Cardiac muscle cell (in vitro differentiated cells and primary cell): ENCODE measurements around the gene LILRB1. TPM values are rescaled to one million over a fixed set of nuclear protein-coding genes. Genes with fewer than 3 reads are reported as not detected.
"Not testable (repeated sequence)": the region's sequence is repeated elsewhere in the genome, so short reads cannot be mapped to it uniquely, and the experiment has no call there.

Source experiments
- DNase-seq, 2 donors: peaks; one replicate each; pipeline versions ENCODE4 v3.0.0 to v3.0.0-alpha.2; 2010 to 2017; ENCODE audit warnings: low read depth in 1 of 2, low spot score in 1 of 2
- H3K27ac ChIP-seq: fragments of 200-600 bp; sonication (generic); 2 replicates; pipeline ENCODE4 v1.5.1; 2016
- H3K27me3 ChIP-seq: fragments of 200-600 bp; sonication (generic); 2 replicates; pipeline ENCODE4 v1.6.0; 2016; ENCODE audit warnings: control low read depth
- H3K36me3 ChIP-seq: fragments of 200-600 bp; sonication (generic); 2 replicates; pipeline ENCODE4 v1.5.1; 2016; ENCODE audit warnings: control low read depth
- H3K4me1 ChIP-seq: fragments of 200-600 bp; sonication (generic); 2 replicates; pipeline ENCODE4 v1.8.1; 2017; ENCODE audit warnings: low read depth, mild to moderate bottlenecking, mixed run types
- H3K4me3 ChIP-seq: fragments of 200-600 bp; sonication (generic); 2 replicates; pipeline ENCODE4 v1.5.1; 2016; ENCODE audit warnings: mild to moderate bottlenecking
- H3K9me3 ChIP-seq: fragments of 200-600 bp; sonication (generic); 2 replicates; pipeline ENCODE4 v1.5.1; 2017; ENCODE audit warnings: low read depth, mild to moderate bottlenecking, control low read depth
- CTCF ChIP-seq: IDR thresholded peaks from 2 replicates; pipeline ENCODE4 v1.5.1; 2012; ENCODE audit warnings: low read depth, mild to moderate bottlenecking, low read length
- polyA plus RNA-seq: library from polyadenylated mRNA; unstranded; fragments of >200 nt; fragmentation: Nextera tagmentation; extraction: Ambion mirVana; gene quantifications from 2 replicates; pipeline ENCODE4 v1.2.1, GENCODE V29; 2016
- total RNA-seq: library from RNA; depleted of rRNA; stranded (reverse); fragments of >200 nt; gene quantifications from 2 replicates; pipeline ENCODE4 v1.2.3, GENCODE V29; 2016

LILRB1 gene
- total and polyA plus RNA-seq, 2 experiments from 2014 or later: not detected

DNA sequence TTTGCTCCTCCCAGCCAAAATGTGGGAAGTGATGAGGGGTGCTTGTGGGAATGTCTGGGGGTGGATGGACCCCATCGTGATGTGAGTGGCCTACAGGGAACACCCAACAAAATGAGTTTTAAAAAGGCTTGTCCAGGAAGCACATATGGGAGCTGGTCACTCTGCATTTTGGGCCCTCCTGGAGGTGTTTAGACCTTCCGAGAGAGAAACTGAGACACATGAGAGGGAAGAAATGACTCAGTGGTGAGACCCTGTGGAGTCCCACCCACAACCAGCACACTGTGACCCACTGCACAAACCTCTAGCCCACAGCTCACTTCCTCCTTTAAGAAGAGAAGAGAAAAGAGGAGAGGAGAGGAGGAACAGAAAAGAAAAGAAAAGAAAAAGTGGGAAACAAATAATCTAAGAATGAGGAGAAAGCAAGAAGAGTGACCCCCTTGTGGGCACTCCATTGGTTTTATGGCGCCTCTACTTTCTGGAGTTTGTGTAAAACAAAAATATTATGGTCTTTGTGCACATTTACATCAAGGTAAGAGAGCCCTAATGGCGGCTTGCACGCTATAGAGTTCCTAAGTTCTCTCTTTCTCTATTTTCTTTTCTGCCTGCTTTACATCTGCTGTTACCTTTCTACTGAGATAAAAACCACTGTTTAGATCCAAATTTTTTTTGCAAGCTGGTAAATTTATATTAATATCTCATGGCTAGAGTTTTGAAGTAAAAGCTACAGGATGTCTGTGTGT lies 13.3 kb upstream of the LILRB1 start:
- Histone ChIP-seq H3K36me3 (no peaks in the 10 kb centered on the region), H3K27me3 (no peaks in the 10 kb centered on the region), H3K9me3 (no peaks in the 10 kb centered on the region), H3K4me1 (no peaks in the 10 kb centered on the region), H3K4me3 (no peak overlapping the region), H3K27ac (no peak overlapping the region)
- TF ChIP-seq CTCF: no peak
- no peak for DNase-seq

DNA sequence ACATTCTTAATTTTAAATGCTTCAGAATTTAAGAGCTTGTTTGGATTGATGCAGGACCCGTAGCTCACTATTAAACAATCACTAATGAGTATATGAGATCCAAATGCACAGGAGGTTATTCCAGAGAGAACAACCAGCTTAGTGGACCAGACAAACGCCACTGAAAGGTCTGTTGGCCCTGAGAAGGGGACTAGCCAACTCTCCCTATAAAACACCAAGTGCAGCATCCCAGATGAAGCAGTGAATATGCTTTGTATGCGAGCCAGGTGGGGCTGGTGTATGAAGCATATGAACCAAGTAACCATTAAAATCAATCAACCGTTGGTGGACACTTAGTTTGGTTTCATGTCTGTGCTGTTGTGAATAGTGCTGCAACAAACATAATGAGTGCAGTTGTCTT lies 9.8 kb upstream of the LILRB1 start:
- Histone ChIP-seq H3K4me1 (no peaks in the 10 kb centered on the region), H3K4me3 (no peak overlapping the region), H3K9me3 (no peaks in the 10 kb centered on the region), H3K27ac (no peak overlapping the region), H3K36me3 (no peaks in the 10 kb centered on the region), H3K27me3 (no peaks in the 10 kb centered on the region)
- no peak for DNase-seq
- TF ChIP-seq CTCF: no peak

DNA sequence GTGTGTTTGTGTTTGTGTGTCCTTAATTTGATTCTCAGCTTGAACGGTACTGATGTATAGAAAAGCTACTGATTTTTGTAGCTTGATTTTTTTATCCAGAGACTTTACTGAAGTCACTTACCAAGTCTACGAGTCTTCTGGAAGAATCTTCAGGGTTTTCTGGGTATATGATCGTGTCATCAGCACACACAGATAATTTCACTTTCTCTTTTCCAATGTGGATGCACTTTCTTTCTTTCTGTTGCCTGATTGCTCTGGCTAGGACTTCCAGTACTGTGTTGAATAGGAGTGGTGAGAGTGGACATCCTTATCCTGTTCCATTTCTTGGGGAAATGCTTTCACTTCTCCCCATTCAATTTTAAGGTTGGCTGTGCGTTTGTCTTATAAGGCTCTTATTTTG lies 7.9 kb upstream of the LILRB1 start:
- no peak for DNase-seq
- Histone ChIP-seq H3K36me3 (no peaks in the 10 kb centered on the region), H3K27ac (no peak overlapping the region), H3K4me3 (no peak overlapping the region), H3K27me3 (no peaks in the 10 kb centered on the region), H3K9me3 (no peaks in the 10 kb centered on the region), H3K4me1 (no peaks in the 10 kb centered on the region)
- no peak for TF ChIP-seq CTCF

- not testable (repeated sequence) for H3K4me3 ChIP-seq, H3K9me3 ChIP-seq, H3K36me3 ChIP-seq, H3K27ac ChIP-seq, DNase-seq, H3K27me3 ChIP-seq, H3K4me1 ChIP-seq
Measured at GRCh38 chr19:54624234-54624633, 6.0 kb upstream of the LILRB1 start.

DNA sequence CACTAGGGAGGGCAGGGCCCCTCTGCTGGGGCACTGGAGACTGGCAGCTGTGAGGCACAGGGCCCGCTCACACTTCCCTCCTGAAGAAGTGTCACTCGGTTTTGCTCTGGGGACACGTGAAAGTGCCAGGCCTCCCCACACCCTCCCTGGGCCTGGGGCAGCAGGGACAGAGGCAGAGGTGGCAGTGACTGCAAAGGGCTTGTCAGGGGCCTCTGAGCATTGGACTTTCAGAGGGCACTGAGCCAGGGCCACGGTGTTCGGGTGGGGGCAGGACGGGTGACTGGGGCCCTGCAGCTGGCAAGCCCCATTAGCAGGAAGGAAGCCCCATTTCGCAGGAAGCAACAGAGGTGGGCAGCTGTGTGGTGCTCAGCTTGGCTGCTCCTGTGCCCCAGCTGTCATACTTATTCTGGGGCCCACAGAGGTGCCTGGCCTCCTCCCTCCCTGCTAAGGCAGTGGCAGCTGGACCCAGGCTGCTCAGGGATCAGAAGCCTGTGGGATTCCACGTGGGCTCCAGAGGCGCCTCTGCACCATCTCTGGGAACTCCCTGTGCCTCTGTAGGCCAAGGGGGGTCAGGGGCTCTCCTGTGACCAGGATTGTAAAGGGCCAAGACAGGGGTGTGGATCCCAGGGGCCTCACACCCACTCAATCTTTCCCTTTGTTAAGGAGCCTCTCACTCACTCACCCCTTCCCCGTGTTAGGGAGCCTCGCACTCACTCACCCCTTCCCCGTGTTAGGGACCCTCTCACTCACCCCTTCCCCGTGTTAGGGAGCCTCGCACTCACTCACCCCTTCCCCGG lies 5.2 kb upstream of the LILRB1 start:
- H3K4me3 ChIP-seq, H3K9me3 ChIP-seq, H3K27me3 ChIP-seq, H3K36me3 ChIP-seq, H3K27ac ChIP-seq, DNase-seq, H3K4me1 ChIP-seq: not testable (repeated sequence)

DNA sequence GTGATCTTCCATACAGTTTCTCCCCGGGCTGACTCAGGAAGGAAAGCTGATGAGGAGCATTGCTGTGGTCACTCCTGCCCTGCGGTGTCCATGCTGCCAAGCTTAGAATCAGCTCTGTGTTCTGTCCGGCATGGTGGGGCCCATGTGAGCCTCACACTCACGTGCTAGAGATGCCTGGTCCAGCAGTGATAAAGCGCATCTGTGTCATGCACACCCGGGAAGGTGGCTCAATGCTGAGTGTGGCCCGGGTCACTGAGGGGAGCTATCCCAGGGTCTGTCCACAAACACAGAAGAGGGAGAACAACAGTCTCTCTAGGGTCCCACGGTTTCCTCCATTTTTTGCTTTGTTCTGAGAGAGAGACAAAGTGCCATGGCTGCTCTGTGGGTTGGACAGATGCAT lies 3.5 kb upstream of the LILRB1 start:
- no peak for TF ChIP-seq CTCF
- H3K36me3 ChIP-seq: no peaks in the 10 kb centered on the region
- no peaks in the 10 kb centered on the region for H3K9me3 ChIP-seq
- no peak overlapping the region for H3K4me3 ChIP-seq
- no peak for DNase-seq
- no peaks in the 10 kb centered on the region for H3K4me1 ChIP-seq
- no peak overlapping the region for H3K27ac ChIP-seq
- no peaks in the 10 kb centered on the region for H3K27me3 ChIP-seq

- not testable (repeated sequence) for H3K4me1 ChIP-seq, H3K9me3 ChIP-seq, DNase-seq, H3K27ac ChIP-seq, H3K4me3 ChIP-seq, H3K36me3 ChIP-seq, H3K27me3 ChIP-seq
Measured at GRCh38 chr19:54627912-54628311, 2.4 kb upstream of the LILRB1 start.
